HepG2 (cell line): ENCODE results near the gene HEPHL1. TPM values are rescaled to one million over a fixed set of nuclear protein-coding genes. Genes with fewer than 3 reads are reported as not detected.

Source experiments
- ATAC-seq: fragments of 200-7000 bp; cut with Tn5 transposase; 3 replicates; pipeline ENCODE4 v1.9.1; 2020; ENCODE audit warnings: mild to moderate bottlenecking, moderate library complexity
- BruUV-seq: library from RNA; stranded (reverse); fragments of 400-500 nt; replicated peaks from 2 replicates; lab custom pipeline; 2021; lab: Mats Ljungman, UMichigan
- CTCF ChIA-PET: fragments of 300-600 bp; formaldehyde crosslinking; extraction: SDS; loops from one replicate; lab custom pipeline; 2021; ENCODE audit warnings: low total read pairs, inconsistent platforms, low intra/inter-chr PET ratio; lab: Yijun Ruan, JAX
- POLR2A ChIA-PET: fragments of 350-600 bp; sonication (Branson Sonifier 250); formaldehyde crosslinking; loops from one replicate; lab custom pipeline; 2020; ENCODE audit warnings: antibody characterized with exemption, inconsistent platforms; lab: Yijun Ruan, JAX
- DNase-seq: peaks from one replicate; pipeline ENCODE4 v3.0.0-alpha.2; 2015; ENCODE audit warnings: low spot score
- FAIRE-seq: peaks from 3 replicates; lab custom pipeline; 2011; peaks lifted over from hg19 to GRCh38; lab: Jason Lieb, UNC
- H2AFZ ChIP-seq: one replicate; pipeline ENCODE4 v1.6.1; 2011; ENCODE audit warnings: low read length, inconsistent platforms
- H3K27ac ChIP-seq: fragments of 300-600 bp; 3 replicates; pipeline ENCODE4 v1.8.0; 2011; ENCODE audit warnings: mixed run types, mild to moderate bottlenecking, mixed read lengths, low read length, inconsistent platforms; ENCODE audit not compliant: insufficient read depth; ENCODE audit errors: extremely low read length
- H3K27me3 ChIP-seq, 2 experiments: fragments of 200-600 bp in 1 of 2; 2 replicates in 1 of 2; 3 replicates in 1 of 2; pipeline versions ENCODE4 v1.6.0 to v1.8.0; 2011; ENCODE audit warnings: low read length in 2 of 2, mild to moderate bottlenecking in 2 of 2, moderate library complexity in 2 of 2, inconsistent platforms in 1 of 2; ENCODE audit not compliant: insufficient read depth in 2 of 2, control insufficient read depth in 1 of 2
- H3K36me3 ChIP-seq, 2 experiments: fragments of 200-600 bp in 1 of 2; replicated peaks in 1 of 2; 2 replicates in 1 of 2; 3 replicates in 1 of 2; pipeline versions ENCODE4 v1.5.1 to v1.8.0; 2011; ENCODE audit warnings: low read length in 2 of 2, inconsistent platforms in 1 of 2; ENCODE audit not compliant: insufficient read depth in 2 of 2, control insufficient read depth in 1 of 2
- H3K4me1 ChIP-seq: 2 replicates; pipeline ENCODE4 v1.5.1; 2012; ENCODE audit warnings: low read length, inconsistent platforms; ENCODE audit not compliant: insufficient read depth
- H3K4me2 ChIP-seq: 2 replicates; pipeline ENCODE4 v1.6.0; 2011; ENCODE audit warnings: low read depth, low read length, inconsistent platforms
- H3K4me3 ChIP-seq, 3 experiments: fragments of 200-600 bp in 1 of 3; sonication (generic), shearing (Covaris generic) in 1 of 3; replicated peaks in 1 of 3; 2 replicates each; pipeline ENCODE4 v1.5.1; 2011 to 2016; ENCODE audit warnings: low read length in 3 of 3, inconsistent platforms in 2 of 3, low read depth in 2 of 3, mild to moderate bottlenecking in 2 of 3, control low read depth in 1 of 3, mixed read lengths in 1 of 3; ENCODE audit not compliant: insufficient read depth in 1 of 3
- H3K79me2 ChIP-seq: one replicate; pipeline ENCODE4 v1.6.1; 2011; ENCODE audit warnings: low read length, inconsistent platforms; ENCODE audit not compliant: insufficient read depth
- H3K9ac ChIP-seq: 2 replicates; pipeline ENCODE4 v1.6.0; 2011; ENCODE audit warnings: mild to moderate bottlenecking, low read depth, low read length, inconsistent platforms; ENCODE audit not compliant: insufficient read depth
- H3K9me3 ChIP-seq: 2 replicates; pipeline ENCODE4 v1.5.1; 2012; ENCODE audit warnings: mild to moderate bottlenecking, low read length
- H4K20me1 ChIP-seq: 2 replicates; pipeline ENCODE4 v1.6.0; 2011; ENCODE audit warnings: inconsistent platforms, mild to moderate bottlenecking, low read length, moderate library complexity; ENCODE audit not compliant: insufficient read depth
- CEBPB ChIP-seq: IDR thresholded peaks from 2 replicates; pipeline ENCODE4 v1.6.1; 2011; ENCODE audit warnings: low read depth, low read length, improper control_type of control experiment, borderline replicate concordance
- SAFB2 ChIP-seq: sonication (generic); formaldehyde crosslinking; IDR thresholded peaks from 2 replicates; pipeline ENCODE4 v1.5.1; 2020; ENCODE audit warnings: missing genetic modification reagents, low read depth, mild to moderate bottlenecking, borderline replicate concordance
- SP1 ChIP-seq, 2 experiments: fragments of 450-650 bp in 1 of 2; sonication (generic) in 1 of 2; formaldehyde crosslinking in 1 of 2; IDR thresholded peaks; 2 replicates each; pipeline versions ENCODE4 v1.4.0 to v1.6.1; 2016 to 2020; ENCODE audit warnings: missing genetic modification reagents in 1 of 2
- SP4 ChIP-seq: sonication (generic); formaldehyde crosslinking; IDR thresholded peaks from 2 replicates; pipeline ENCODE4 v1.8.1; 2023; ENCODE audit warnings: mild to moderate bottlenecking, missing genetic modification reagents
- ZIK1 ChIP-seq: sonication (generic); formaldehyde crosslinking; IDR thresholded peaks from 2 replicates; pipeline ENCODE4 v1.5.0; 2020; ENCODE audit warnings: mild to moderate bottlenecking, low read depth, missing genetic modification reagents, borderline replicate concordance
- ZNF777 ChIP-seq: sonication (generic); formaldehyde crosslinking; IDR thresholded peaks from 2 replicates; pipeline ENCODE4 v1.4.0; 2020; ENCODE audit warnings: missing genetic modification reagents
- in situ Hi-C: cut with HindIII; loops from 2 replicates; pipeline ENCODE4 v1.10.0; 2017; ENCODE audit warnings: low pct_unique_long_range_greater_than_20kb; ENCODE audit not compliant: extremely low pct_ligation_motif_present
- intact Hi-C: fragments of 100-400 bp; cut with micrococcal nuclease; formaldehyde crosslinking; loops from one replicate; pipeline ENCODE4 v1.10.0; 2022; ENCODE audit not compliant: unreplicated experiment
- polyA plus RNA-seq, 8 experiments: library from polyadenylated mRNA; depleted of rRNA in 3 of 8; stranded (reverse) in 7 of 8; unstranded in 1 of 8; fragments of >200 nt; fragmentation: Illumina TruSeq in 4 of 8; extraction: Trizol in 4 of 8; gene quantifications; 2 replicates each; pipeline versions ENCODE4 v1.2.1 to v1.2.3, GENCODE V29; 2011 to 2016; ENCODE audit warnings: low read depth in 4 of 8, missing spikeins in 1 of 8, mixed read lengths in 1 of 8; ENCODE audit not compliant: insufficient read depth in 1 of 8
- total RNA-seq, 5 experiments: library from RNA; depleted of rRNA; stranded (reverse); fragments of >200 nt; fragmentation: Illumina TruSeq; extraction: Trizol; gene quantifications; 2 replicates each; pipeline ENCODE4 v1.2.3, GENCODE V29; 2016; ENCODE audit warnings: low read depth in 1 of 5
- TF ChIP-seq, protein P1 (sequence below): sonication (generic); formaldehyde crosslinking; IDR thresholded peaks from 2 replicates; pipeline ENCODE4 v1.5.1; 2020; ENCODE audit warnings: mild to moderate bottlenecking, missing genetic modification reagents, moderate library complexity
- TF ChIP-seq, protein P2 (sequence below): sonication (generic); formaldehyde crosslinking; IDR thresholded peaks from 2 replicates; pipeline ENCODE4 v1.5.1; 2020; ENCODE audit warnings: mild to moderate bottlenecking, missing genetic modification reagents, borderline replicate concordance

HEPHL1 gene
- total and polyA plus RNA-seq, 2 of the 13 experiments (the other 11 are each of a cell fraction or from before 2014, with no cell fraction given), result 0.04 to 0.05 TPM

DNA sequence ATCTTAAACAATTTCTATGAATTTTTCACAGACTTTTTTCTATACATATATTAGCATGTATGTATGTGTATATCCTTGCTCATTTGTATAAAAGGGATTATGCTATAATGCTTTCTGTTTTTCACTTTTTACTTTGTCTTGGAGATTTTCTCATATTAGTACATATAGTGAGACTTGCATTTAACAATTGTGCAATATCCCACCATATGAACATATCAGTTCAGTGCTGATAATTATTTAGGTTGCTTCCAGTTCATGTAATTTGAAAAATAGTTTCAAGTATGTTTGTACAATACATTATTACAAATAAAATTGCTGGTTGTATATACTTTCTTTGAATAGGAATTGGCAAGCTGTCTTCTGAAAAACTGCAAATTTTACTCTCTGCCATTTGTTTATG, 37.9 kb downstream of the HEPHL1 start:
- Histone ChIP-seq H3K27me3 (no peaks in the 10 kb centered on the region), H4K20me1 (no peaks in the 10 kb centered on the region), H2AFZ (no peak overlapping the region), H3K27ac (no peak overlapping the region)
- no TSS peak for BruUV-seq
- in situ Hi-C loops, result no loop called here
- POLR2A ChIA-PET, result no interaction called here
- no peak for TF ChIP-seq SP1 (IDR thresholded peaks at IDR 0.05)
- no peak for TF ChIP-seq SP1 (CRISPR knock-in tag; IDR thresholded peaks at IDR 0.05)
- TF ChIP-seq, protein P1, sequence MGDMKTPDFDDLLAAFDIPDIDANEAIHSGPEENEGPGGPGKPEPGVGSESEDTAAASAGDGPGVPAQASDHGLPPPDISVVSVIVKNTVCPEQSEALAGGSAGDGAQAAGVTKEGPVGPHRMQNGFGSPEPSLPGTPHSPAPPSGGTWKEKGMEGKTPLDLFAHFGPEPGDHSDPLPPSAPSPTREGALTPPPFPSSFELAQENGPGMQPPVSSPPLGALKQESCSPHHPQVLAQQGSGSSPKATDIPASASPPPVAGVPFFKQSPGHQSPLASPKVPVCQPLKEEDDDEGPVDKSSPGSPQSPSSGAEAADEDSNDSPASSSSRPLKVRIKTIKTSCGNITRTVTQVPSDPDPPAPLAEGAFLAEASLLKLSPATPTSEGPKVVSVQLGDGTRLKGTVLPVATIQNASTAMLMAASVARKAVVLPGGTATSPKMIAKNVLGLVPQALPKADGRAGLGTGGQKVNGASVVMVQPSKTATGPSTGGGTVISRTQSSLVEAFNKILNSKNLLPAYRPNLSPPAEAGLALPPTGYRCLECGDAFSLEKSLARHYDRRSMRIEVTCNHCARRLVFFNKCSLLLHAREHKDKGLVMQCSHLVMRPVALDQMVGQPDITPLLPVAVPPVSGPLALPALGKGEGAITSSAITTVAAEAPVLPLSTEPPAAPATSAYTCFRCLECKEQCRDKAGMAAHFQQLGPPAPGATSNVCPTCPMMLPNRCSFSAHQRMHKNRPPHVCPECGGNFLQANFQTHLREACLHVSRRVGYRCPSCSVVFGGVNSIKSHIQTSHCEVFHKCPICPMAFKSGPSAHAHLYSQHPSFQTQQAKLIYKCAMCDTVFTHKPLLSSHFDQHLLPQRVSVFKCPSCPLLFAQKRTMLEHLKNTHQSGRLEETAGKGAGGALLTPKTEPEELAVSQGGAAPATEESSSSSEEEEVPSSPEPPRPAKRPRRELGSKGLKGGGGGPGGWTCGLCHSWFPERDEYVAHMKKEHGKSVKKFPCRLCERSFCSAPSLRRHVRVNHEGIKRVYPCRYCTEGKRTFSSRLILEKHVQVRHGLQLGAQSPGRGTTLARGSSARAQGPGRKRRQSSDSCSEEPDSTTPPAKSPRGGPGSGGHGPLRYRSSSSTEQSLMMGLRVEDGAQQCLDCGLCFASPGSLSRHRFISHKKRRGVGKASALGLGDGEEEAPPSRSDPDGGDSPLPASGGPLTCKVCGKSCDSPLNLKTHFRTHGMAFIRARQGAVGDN (CRISPR knock-in tag), result no peak
- TF ChIP-seq CEBPB, result peak; percentile 27; the same call in 1 of the 2 replicates
- TF ChIP-seq, all 625 proteins: peak for 1
- no peak overlapping the region for H3K4me2 ChIP-seq
- DNase-seq (no peak), ATAC-seq (no peak), FAIRE-seq (no peak)
- CTCF ChIA-PET, result no interaction called here
- intact Hi-C loops, result no loop called here
- no peaks in the 10 kb centered on the region for H3K79me2 ChIP-seq
- H3K9ac ChIP-seq, result no peak overlapping the region
- no peaks in the 10 kb centered on the region for H3K36me3 ChIP-seq
- H3K4me1 ChIP-seq, result no peaks in the 10 kb centered on the region
- no peak overlapping the region for H3K4me3 ChIP-seq
- no peaks in the 10 kb centered on the region for H3K9me3 ChIP-seq

DNA sequence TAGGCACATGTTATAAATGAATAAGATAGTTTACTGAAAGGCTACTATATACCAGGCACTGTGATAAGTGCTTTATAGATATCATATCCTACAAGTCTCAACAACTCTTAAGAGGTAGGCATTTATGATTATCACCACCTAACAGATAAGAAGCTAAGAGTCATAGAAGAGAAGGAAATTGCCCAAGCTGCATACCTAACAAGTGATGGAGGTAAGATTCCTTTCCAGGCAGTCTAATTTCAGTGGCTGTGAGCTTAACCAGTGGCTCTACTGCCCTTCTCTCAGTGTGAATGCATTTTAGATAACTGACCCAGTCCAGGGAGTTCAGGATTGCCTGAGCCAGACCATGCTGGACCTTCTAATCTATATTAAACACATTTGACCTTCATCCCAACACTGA, 39.2 kb downstream of the HEPHL1 start:
- CTCF ChIA-PET, result no interaction called here
- FAIRE-seq, result no peak
- TF ChIP-seq SAFB2 (CRISPR knock-in tag), result no peak
- TF ChIP-seq ZNF777, result no peak
- TF ChIP-seq SP4, result no peak
- TF ChIP-seq ZIK1 (CRISPR knock-in tag), result no peak
- TF ChIP-seq, protein P2, sequence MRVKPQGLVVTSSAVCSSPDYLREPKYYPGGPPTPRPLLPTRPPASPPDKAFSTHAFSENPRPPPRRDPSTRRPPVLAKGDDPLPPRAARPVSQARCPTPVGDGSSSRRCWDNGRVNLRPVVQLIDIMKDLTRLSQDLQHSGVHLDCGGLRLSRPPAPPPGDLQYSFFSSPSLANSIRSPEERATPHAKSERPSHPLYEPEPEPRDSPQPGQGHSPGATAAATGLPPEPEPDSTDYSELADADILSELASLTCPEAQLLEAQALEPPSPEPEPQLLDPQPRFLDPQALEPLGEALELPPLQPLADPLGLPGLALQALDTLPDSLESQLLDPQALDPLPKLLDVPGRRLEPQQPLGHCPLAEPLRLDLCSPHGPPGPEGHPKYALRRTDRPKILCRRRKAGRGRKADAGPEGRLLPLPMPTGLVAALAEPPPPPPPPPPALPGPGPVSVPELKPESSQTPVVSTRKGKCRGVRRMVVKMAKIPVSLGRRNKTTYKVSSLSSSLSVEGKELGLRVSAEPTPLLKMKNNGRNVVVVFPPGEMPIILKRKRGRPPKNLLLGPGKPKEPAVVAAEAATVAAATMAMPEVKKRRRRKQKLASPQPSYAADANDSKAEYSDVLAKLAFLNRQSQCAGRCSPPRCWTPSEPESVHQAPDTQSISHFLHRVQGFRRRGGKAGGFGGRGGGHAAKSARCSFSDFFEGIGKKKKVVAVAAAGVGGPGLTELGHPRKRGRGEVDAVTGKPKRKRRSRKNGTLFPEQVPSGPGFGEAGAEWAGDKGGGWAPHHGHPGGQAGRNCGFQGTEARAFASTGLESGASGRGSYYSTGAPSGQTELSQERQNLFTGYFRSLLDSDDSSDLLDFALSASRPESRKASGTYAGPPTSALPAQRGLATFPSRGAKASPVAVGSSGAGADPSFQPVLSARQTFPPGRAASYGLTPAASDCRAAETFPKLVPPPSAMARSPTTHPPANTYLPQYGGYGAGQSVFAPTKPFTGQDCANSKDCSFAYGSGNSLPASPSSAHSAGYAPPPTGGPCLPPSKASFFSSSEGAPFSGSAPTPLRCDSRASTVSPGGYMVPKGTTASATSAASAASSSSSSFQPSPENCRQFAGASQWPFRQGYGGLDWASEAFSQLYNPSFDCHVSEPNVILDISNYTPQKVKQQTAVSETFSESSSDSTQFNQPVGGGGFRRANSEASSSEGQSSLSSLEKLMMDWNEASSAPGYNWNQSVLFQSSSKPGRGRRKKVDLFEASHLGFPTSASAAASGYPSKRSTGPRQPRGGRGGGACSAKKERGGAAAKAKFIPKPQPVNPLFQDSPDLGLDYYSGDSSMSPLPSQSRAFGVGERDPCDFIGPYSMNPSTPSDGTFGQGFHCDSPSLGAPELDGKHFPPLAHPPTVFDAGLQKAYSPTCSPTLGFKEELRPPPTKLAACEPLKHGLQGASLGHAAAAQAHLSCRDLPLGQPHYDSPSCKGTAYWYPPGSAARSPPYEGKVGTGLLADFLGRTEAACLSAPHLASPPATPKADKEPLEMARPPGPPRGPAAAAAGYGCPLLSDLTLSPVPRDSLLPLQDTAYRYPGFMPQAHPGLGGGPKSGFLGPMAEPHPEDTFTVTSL (CRISPR knock-in tag), result no peak

More for the DNA sequence above, 39.2 kb downstream of the HEPHL1 start:
- no peak overlapping the region for H3K9ac ChIP-seq
- no peaks in the 10 kb centered on the region for H3K9me3 ChIP-seq
- no peak for DNase-seq
- H3K36me3 ChIP-seq, result no peaks in the 10 kb centered on the region
- H2AFZ ChIP-seq, result no peak overlapping the region
- no peaks in the 10 kb centered on the region for H3K27me3 ChIP-seq
- no TSS peak for BruUV-seq
- no peaks in the 10 kb centered on the region for H3K4me1 ChIP-seq
- H3K4me2 ChIP-seq, result no peak overlapping the region
- in situ Hi-C loops (no loop called here), intact Hi-C loops (no loop called here)
- H3K27ac ChIP-seq, result no peak overlapping the region
- H3K79me2 ChIP-seq, result no peaks in the 10 kb centered on the region
- H3K4me3 ChIP-seq, result no peak overlapping the region
- H4K20me1 ChIP-seq, result no peaks in the 10 kb centered on the region
- ATAC-seq, result no peak
- POLR2A ChIA-PET, result no interaction called here
